GM23338 (cell line): ENCODE measurements around the gene RPEL1. TPM values are rescaled to one million over a fixed set of nuclear protein-coding genes. Genes with fewer than 3 reads are reported as not detected.
A peak's percentile ranks its signal among the peaks of the same experiment; 100 is the strongest.
"Not testable (repeated sequence)": the region's sequence is repeated elsewhere in the genome, so short reads cannot be mapped to it uniquely, and the experiment has no call there.

ENCODE experiments used
- ATAC-seq: fragments of 200-7000 bp; cut with Tn5 transposase; 3 replicates; pipeline ENCODE4 v1.9.1; 2020
- DNase-seq: peaks from one replicate; pipeline ENCODE4 v3.0.0-alpha.2; 2015; ENCODE audit warnings: low spot score
- H2AFZ ChIP-seq: fragments of 200-600 bp; sonication (generic); 2 replicates; pipeline ENCODE4 v1.8.0; 2016; ENCODE audit warnings: antibody characterized with exemption, mild to moderate bottlenecking, moderate library complexity
- H3F3A ChIP-seq: fragments of 200-600 bp; sonication (generic); replicated peaks from 2 replicates; pipeline ENCODE4 v1.8.0; 2017; ENCODE audit warnings: antibody characterized with exemption, mixed run types, low read depth
- H3K27ac ChIP-seq: fragments of 200-600 bp; sonication (generic); 2 replicates; pipeline ENCODE4 v1.6.1; 2016; ENCODE audit warnings: low read depth
- H3K27me3 ChIP-seq: fragments of 200-600 bp; sonication (generic); 2 replicates; pipeline ENCODE4 v1.8.0; 2016; ENCODE audit warnings: mild to moderate bottlenecking, mixed run types, moderate library complexity; ENCODE audit not compliant: insufficient read depth
- H3K36me3 ChIP-seq: fragments of 200-600 bp; sonication (generic); 2 replicates; pipeline ENCODE4 v1.8.0; 2016; ENCODE audit warnings: mild to moderate bottlenecking; ENCODE audit not compliant: insufficient read depth
- H3K4me1 ChIP-seq: fragments of 200-600 bp; sonication (generic); 2 replicates; pipeline ENCODE4 v1.8.0; 2016; ENCODE audit warnings: mild to moderate bottlenecking, moderate library complexity; ENCODE audit not compliant: insufficient read depth
- H3K4me2 ChIP-seq: fragments of 200-600 bp; sonication (generic); 2 replicates; pipeline ENCODE4 v1.7.1; 2017; ENCODE audit warnings: mixed run types
- H3K4me3 ChIP-seq: fragments of 200-600 bp; sonication (generic); 2 replicates; pipeline ENCODE4 v1.6.1; 2016; ENCODE audit warnings: mixed run types
- H3K79me2 ChIP-seq: fragments of 200-600 bp; sonication (generic); replicated peaks from 2 replicates; pipeline ENCODE4 v1.8.0; 2017; ENCODE audit warnings: mild to moderate bottlenecking; ENCODE audit not compliant: insufficient read depth
- H3K9me2 ChIP-seq: fragments of 200-600 bp; sonication (generic); 2 replicates; pipeline ENCODE4 v1.8.0; 2017; ENCODE audit not compliant: insufficient read depth
- H4K20me1 ChIP-seq: fragments of 200-600 bp; sonication (generic); replicated peaks from 2 replicates; pipeline ENCODE4 v1.8.0; 2017; ENCODE audit warnings: mild to moderate bottlenecking; ENCODE audit not compliant: insufficient read depth
- H3K27ac Mint-ChIP-seq: 2 replicates; pipeline ENCODE4 v1.8.0; 2020; ENCODE audit warnings: inconsistent platforms, mild to moderate bottlenecking, moderate library complexity, mixed read lengths
- H3K27me3 Mint-ChIP-seq: 3 replicates; pipeline ENCODE4 v1.8.0; 2022; ENCODE audit warnings: low read depth, mild to moderate bottlenecking, moderate library complexity, mixed read lengths, inconsistent platforms; ENCODE audit not compliant: insufficient read depth, poor library complexity
- H3K36me3 Mint-ChIP-seq: 3 replicates; pipeline ENCODE4 v1.8.0; 2021; ENCODE audit warnings: low read depth, mild to moderate bottlenecking, inconsistent platforms, moderate library complexity, mixed read lengths
- H3K4me1 Mint-ChIP-seq: 3 replicates; pipeline ENCODE4 v1.8.0; 2020; ENCODE audit warnings: mild to moderate bottlenecking, inconsistent platforms, mixed read lengths
- H3K4me3 Mint-ChIP-seq: 3 replicates; pipeline ENCODE4 v1.8.0; 2021; ENCODE audit warnings: moderate library complexity, mild to moderate bottlenecking, inconsistent platforms, mixed read lengths
- H3K9me3 Mint-ChIP-seq: 3 replicates; pipeline ENCODE4 v1.8.0; 2020; ENCODE audit warnings: moderate library complexity, mild to moderate bottlenecking, inconsistent platforms, mixed read lengths
- CREB1 ChIP-seq: fragments of 250-450 bp; sonication (Bioruptor Pico); IDR thresholded peaks from 2 replicates; pipeline ENCODE4 v1.5.0; 2020; ENCODE audit warnings: low read depth, mild to moderate bottlenecking, moderate library complexity
- CTCF ChIP-seq, 2 experiments: fragments of 200-600 bp in 1 of 2; sonication (generic) in 1 of 2; conservative IDR thresholded peaks; 2 replicates each; pipeline versions ENCODE4 v1.5.1 to v1.6.1; 2016 to 2017; ENCODE audit warnings: antibody characterized with exemption in 2 of 2, low read depth in 2 of 2, mild to moderate bottlenecking in 2 of 2, moderate library complexity in 1 of 2
- EZH2phosphoT487 ChIP-seq: fragments of 200-600 bp; sonication (generic); IDR thresholded peaks from one replicate; pipeline ENCODE4 v1.8.1; 2018; ENCODE audit warnings: antibody characterized with exemption; ENCODE audit not compliant: unreplicated experiment
- JUNB ChIP-seq: IDR thresholded peaks from one replicate; pipeline ENCODE4 v1.6.1; 2016; ENCODE audit warnings: antibody characterized with exemption; ENCODE audit not compliant: unreplicated experiment
- NANOG ChIP-seq: IDR thresholded peaks from 2 replicates; pipeline ENCODE4 v1.6.1; 2016; ENCODE audit warnings: antibody characterized with exemption, borderline replicate concordance
- REST ChIP-seq: IDR thresholded peaks from one replicate; pipeline ENCODE4 v1.6.1; 2018; ENCODE audit warnings: antibody characterized with exemption; ENCODE audit not compliant: unreplicated experiment
- STAT1 ChIP-seq: IDR thresholded peaks from one replicate; pipeline ENCODE4 v1.6.1; 2016; ENCODE audit warnings: antibody characterized with exemption; ENCODE audit not compliant: unreplicated experiment
- ZNF331 ChIP-seq: fragments of 250-450 bp; sonication (Bioruptor Pico); IDR thresholded peaks from 2 replicates; pipeline ENCODE4 v1.5.0; 2020; ENCODE audit warnings: low read depth, mild to moderate bottlenecking, moderate library complexity
- polyA plus RNA-seq: library from polyadenylated mRNA; unstranded; fragments of >200 nt; fragmentation: Nextera tagmentation; extraction: Ambion mirVana; gene quantifications from 2 replicates; pipeline ENCODE4 v1.2.1, GENCODE V29; 2016
- total RNA-seq: library from RNA; depleted of rRNA; stranded (reverse); fragments of >200 nt; shearing (Covaris generic); gene quantifications from 2 replicates; pipeline ENCODE4 v1.2.3, GENCODE V29; 2014

RPEL1 gene
- total and polyA plus RNA-seq, 2 experiments from 2014 or later: not detected

- H3K79me2 ChIP-seq: no peaks in the 10 kb centered on the region
- TF ChIP-seq STAT1: no peak
- H3K4me1 ChIP-seq: peaks cover 20% of the 10 kb centered on the region
- H3K9me2 ChIP-seq: peaks cover 8% of the 10 kb centered on the region; the same call in 1 of the 2 replicates
- Mint-ChIP-seq H3K9me3 (peaks cover 22% of the 10 kb centered on the region; the same call in 2 of the 3 replicates), H3K36me3 (peaks cover 11% of the 10 kb centered on the region), H3K4me1 (peaks cover 47% of the 10 kb centered on the region), H3K27ac (no peak overlapping the region), H3K27me3 (peaks cover 6% of the 10 kb centered on the region), H3K4me3 (no peak overlapping the region)
- no peak overlapping the region for H2AFZ ChIP-seq
- no peak for ATAC-seq
- peak overlapping the region; percentile 47; the same call in 1 of the 2 replicates for H3K4me2 ChIP-seq
- no peak for DNase-seq
- H3F3A ChIP-seq: no peaks in the 10 kb centered on the region
- peak overlapping the region; percentile 86; the same call in 1 of the 2 replicates for H3K27ac ChIP-seq
- no peaks in the 10 kb centered on the region for H4K20me1 ChIP-seq
- no peaks in the 10 kb centered on the region for H3K27me3 ChIP-seq
- no peaks in the 10 kb centered on the region; the same call in 1 of the 2 replicates for H3K36me3 ChIP-seq
- no peak overlapping the region for H3K4me3 ChIP-seq
Observed at GRCh38 chr10:103215601-103216000, 30.1 kb upstream of the RPEL1 start.

- H3K36me3 ChIP-seq, H3K79me2 ChIP-seq, H3K4me3 Mint-ChIP-seq, H4K20me1 ChIP-seq, H2AFZ ChIP-seq, H3K9me2 ChIP-seq, H3K27me3 Mint-ChIP-seq, H3K27ac Mint-ChIP-seq, H3K4me3 ChIP-seq, ATAC-seq, H3K27me3 ChIP-seq, H3F3A ChIP-seq: not testable (repeated sequence)
- Mint-ChIP-seq H3K9me3 (peaks cover 27% of the 10 kb centered on the region; the same call in 2 of the 3 replicates), H3K36me3 (peaks cover 11% of the 10 kb centered on the region), H3K4me1 (peaks cover 47% of the 10 kb centered on the region)
- peak; percentile 59 for DNase-seq
- peak overlapping the region; percentile 47; the same call in 1 of the 2 replicates for H3K4me2 ChIP-seq
- H3K27ac ChIP-seq: peak overlapping the region; percentile 86
- peaks cover 20% of the 10 kb centered on the region for H3K4me1 ChIP-seq
Observed at GRCh38 chr10:103216362-103216761, 29.3 kb upstream of the RPEL1 start.

- no peak overlapping the region for H3K4me3 ChIP-seq
- Mint-ChIP-seq H3K27me3 (peaks cover 8% of the 10 kb centered on the region), H3K36me3 (peaks cover 24% of the 10 kb centered on the region), H3K4me3 (no peak overlapping the region), H3K4me1 (peaks cover 4% of the 10 kb centered on the region), H3K27ac (no peak overlapping the region), H3K9me3 (peaks cover 44% of the 10 kb centered on the region)
- H4K20me1 ChIP-seq: no peaks in the 10 kb centered on the region
- 0 out of 2 replicates have a peak, but pooled peaks cover 5% of the 10 kb centered on the region for H3K9me2 ChIP-seq
- no peak overlapping the region for H3K27ac ChIP-seq
- no peak overlapping the region for H2AFZ ChIP-seq
- ATAC-seq (no peak), DNase-seq (peak; percentile 46)
- no peaks in the 10 kb centered on the region; the same call in 1 of the 2 replicates for H3K36me3 ChIP-seq
- no peaks in the 10 kb centered on the region for H3K27me3 ChIP-seq
- H3K4me2 ChIP-seq: no peak overlapping the region
- H3K79me2 ChIP-seq: no peaks in the 10 kb centered on the region
- H3F3A ChIP-seq: no peaks in the 10 kb centered on the region
- H3K4me1 ChIP-seq: no peaks in the 10 kb centered on the region
- TF ChIP-seq JUNB: no peak
- no peak for TF ChIP-seq NANOG
- no peak for TF ChIP-seq REST
- no peak for TF ChIP-seq EZH2phosphoT487
- TF ChIP-seq CTCF (conservative IDR thresholded peaks at IDR 0.05; ENCODE audit: low read depth in 2 of 2): no peak
- TF ChIP-seq CREB1 (CRISPR knock-in tag): no peak
- TF ChIP-seq ZNF331 (CRISPR knock-in tag): no peak
Observed at GRCh38 chr10:103224133-103224532, 21.6 kb upstream of the RPEL1 start.
